Measurements from ENCODE around the gene CDC42BPB. TPM values are rescaled to one million over a fixed set of nuclear protein-coding genes. Genes with fewer than 3 reads are reported as not detected.

The CDC42BPB gene
- total RNA-seq, 1 experiment from 2014 or later: 1.6 TPM

DNA sequence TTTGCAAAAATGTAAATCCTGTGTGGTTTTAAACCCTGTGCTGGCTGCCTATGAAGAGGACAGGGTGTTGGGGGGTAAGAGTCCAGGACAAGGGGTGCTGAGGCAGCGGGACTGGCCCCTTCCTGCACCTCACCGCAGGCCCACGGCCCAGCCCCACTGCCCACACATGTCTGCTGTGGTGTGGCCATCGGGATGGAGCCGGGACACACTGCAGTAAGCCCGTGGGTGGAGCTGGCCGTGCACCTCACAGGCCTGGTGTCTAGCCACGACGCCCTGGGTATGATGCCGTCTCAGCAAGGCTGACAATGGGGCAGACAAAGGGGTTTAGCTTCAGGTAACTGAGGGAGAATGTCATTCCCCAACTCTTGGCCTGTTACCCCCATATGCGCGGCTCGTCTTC, 115.3 kb downstream of the CDC42BPB start:
- no peaks in the 10 kb centered on the region for H3K9me2 ChIP-seq (replicated peaks; ENCODE audit: insufficient read depth, low read length)
- H3K27ac ChIP-seq (ENCODE audit: low read length): peak overlapping the region; percentile 82
- no peaks in the 10 kb centered on the region for H3K36me3 ChIP-seq (ENCODE audit: insufficient read depth, low read length)
- H3K9ac ChIP-seq (ENCODE audit: low read length): peak overlapping the region; percentile 57; the same call in 1 of the 2 replicates
- peaks cover 35% of the 10 kb centered on the region for H3K4me1 ChIP-seq (ENCODE audit: low read length)
- DNase-seq: no peak
- H4K20me1 ChIP-seq (ENCODE audit: insufficient read depth, low read depth, low read length): no peaks in the 10 kb centered on the region
- no peaks in the 10 kb centered on the region for H3K79me2 ChIP-seq (ENCODE audit: low read length)
- peak overlapping the region; percentile 39; the same call in 1 of the 2 replicates for H2AFZ ChIP-seq (ENCODE audit: low read length)
- no peaks in the 10 kb centered on the region for H3K27me3 ChIP-seq (ENCODE audit: low read length)
- H3K9me3 ChIP-seq (ENCODE audit: low read length): no peaks in the 10 kb centered on the region
- H3K4me2 ChIP-seq (ENCODE audit: low read depth, low read length, poor library complexity, severe bottlenecking): peak overlapping the region; percentile 46
- no peak overlapping the region for H3K4me3 ChIP-seq (ENCODE audit: low read length)

DNA sequence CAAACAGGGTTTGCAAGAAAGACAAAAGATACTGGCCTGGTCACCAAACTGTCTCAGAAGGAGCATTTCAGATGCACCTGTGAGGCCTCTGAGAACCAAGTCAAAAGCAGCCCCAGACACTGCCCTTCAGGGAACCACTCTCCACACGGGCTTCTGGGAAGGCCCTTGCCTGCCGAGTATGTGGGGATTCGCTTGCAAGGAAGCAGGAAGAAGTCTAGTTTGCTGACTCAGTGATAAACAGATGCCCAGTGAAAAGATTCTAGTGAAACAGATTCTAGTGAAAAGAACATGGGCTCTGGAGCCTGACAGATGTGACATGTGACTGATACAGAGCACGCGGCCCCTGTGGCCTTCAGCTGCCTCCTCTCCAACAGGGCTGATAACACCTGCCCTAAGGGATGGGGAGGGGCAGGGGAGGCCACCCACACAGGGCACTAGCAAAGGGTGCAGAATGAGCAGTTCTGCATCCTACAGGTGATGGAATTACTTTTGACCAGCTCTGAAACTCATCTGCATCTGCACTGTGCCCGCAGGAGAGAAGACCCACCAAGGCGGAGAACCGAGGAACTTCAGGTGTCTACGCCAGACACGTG, 115.8 kb downstream of the CDC42BPB start:
- peaks cover 32% of the 10 kb centered on the region for H3K4me1 ChIP-seq (ENCODE audit: low read length)
- H3K27ac ChIP-seq (ENCODE audit: low read length): peak overlapping the region; percentile 82
- H2AFZ ChIP-seq (ENCODE audit: low read length): peak overlapping the region; percentile 39; the same call in 1 of the 2 replicates
- H3K36me3 ChIP-seq (ENCODE audit: insufficient read depth, low read length): no peaks in the 10 kb centered on the region
- peak overlapping the region; percentile 46 for H3K4me2 ChIP-seq (ENCODE audit: low read depth, low read length, poor library complexity, severe bottlenecking)
- no peaks in the 10 kb centered on the region for H3K9me2 ChIP-seq (replicated peaks; ENCODE audit: insufficient read depth, low read length)
- peak overlapping the region; percentile 57 for H3K9ac ChIP-seq (ENCODE audit: low read length)
- no peaks in the 10 kb centered on the region for H4K20me1 ChIP-seq (ENCODE audit: insufficient read depth, low read depth, low read length)
- no peaks in the 10 kb centered on the region for H3K27me3 ChIP-seq (ENCODE audit: low read length)
- DNase-seq: peak; percentile 68
- peak overlapping the region; percentile 7; the same call in 1 of the 2 replicates for H3K4me3 ChIP-seq (ENCODE audit: low read length)
- no peaks in the 10 kb centered on the region for H3K9me3 ChIP-seq (ENCODE audit: low read length)
- no peaks in the 10 kb centered on the region for H3K79me2 ChIP-seq (ENCODE audit: low read length)

- H3K4me2 ChIP-seq (ENCODE audit: low read depth, low read length, poor library complexity, severe bottlenecking): peak overlapping the region; percentile 46
- H4K20me1 ChIP-seq (ENCODE audit: insufficient read depth, low read depth, low read length): no peaks in the 10 kb centered on the region
- no peaks in the 10 kb centered on the region for H3K79me2 ChIP-seq (ENCODE audit: low read length)
- H3K9ac ChIP-seq (ENCODE audit: low read length): peak overlapping the region; percentile 57
- no peaks in the 10 kb centered on the region for H3K27me3 ChIP-seq (ENCODE audit: low read length)
- no peaks in the 10 kb centered on the region for H3K9me3 ChIP-seq (ENCODE audit: low read length)
- H3K4me3 ChIP-seq (ENCODE audit: low read length): peak overlapping the region; percentile 7; the same call in 1 of the 2 replicates
- peak overlapping the region; percentile 39; the same call in 1 of the 2 replicates for H2AFZ ChIP-seq (ENCODE audit: low read length)
- peak overlapping the region; percentile 82 for H3K27ac ChIP-seq (ENCODE audit: low read length)
- H3K4me1 ChIP-seq (ENCODE audit: low read length): peaks cover 35% of the 10 kb centered on the region
- no peaks in the 10 kb centered on the region for H3K36me3 ChIP-seq (ENCODE audit: insufficient read depth, low read length)
- peak; percentile 68 for DNase-seq
- H3K9me2 ChIP-seq (replicated peaks; ENCODE audit: insufficient read depth, low read length): no peaks in the 10 kb centered on the region
Observed at GRCh38 chr14:102940729-102941362, 116.5 kb downstream of the CDC42BPB start.

DNA sequence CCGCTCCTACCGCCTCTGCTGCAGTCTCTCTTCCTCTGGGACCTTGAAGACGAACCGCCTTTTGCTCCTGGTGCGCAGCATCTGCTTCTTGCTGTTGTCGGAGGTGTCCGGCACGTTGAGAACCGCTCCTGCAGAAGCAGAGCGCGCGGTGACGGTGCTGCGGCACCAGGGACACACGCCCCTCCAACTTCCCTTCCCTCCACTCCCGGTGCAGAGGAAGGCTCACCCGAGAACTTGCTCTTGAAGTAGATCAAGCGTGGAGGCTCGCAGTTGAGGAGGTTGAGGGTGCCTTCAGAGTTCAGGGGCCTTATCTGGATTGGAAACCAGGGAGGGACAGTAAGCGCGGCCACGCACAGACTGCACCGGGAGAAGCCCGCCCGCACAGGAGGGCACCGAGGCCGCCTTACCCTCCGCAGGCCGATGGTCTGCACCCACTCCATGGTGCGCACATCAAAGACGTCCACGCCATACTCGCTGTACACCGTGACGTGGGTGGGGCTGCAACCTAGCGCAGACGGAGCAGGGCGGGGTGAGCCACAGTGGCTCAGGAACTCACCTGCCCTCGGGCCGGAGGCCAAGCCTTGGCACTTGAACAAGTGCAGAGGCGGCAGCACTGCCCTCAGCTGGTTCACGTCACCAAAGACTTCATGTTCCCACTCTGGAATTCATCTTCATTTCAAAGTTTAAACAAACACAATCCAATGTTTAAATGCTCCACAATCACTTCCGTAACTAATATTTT, 117.4 kb downstream of the CDC42BPB start:
- Histone ChIP-seq H3K9me3 (ENCODE audit: low read length) (no peaks in the 10 kb centered on the region), H3K4me1 (ENCODE audit: low read length) (peaks cover 43% of the 10 kb centered on the region), H3K9me2 (replicated peaks; ENCODE audit: insufficient read depth, low read length) (no peaks in the 10 kb centered on the region), H4K20me1 (ENCODE audit: insufficient read depth, low read depth, low read length) (no peaks in the 10 kb centered on the region), H3K27ac (ENCODE audit: low read length) (no peak overlapping the region), H2AFZ (ENCODE audit: low read length) (no peak overlapping the region), H3K4me3 (ENCODE audit: low read length) (no peak overlapping the region), H3K79me2 (ENCODE audit: low read length) (no peaks in the 10 kb centered on the region), H3K36me3 (ENCODE audit: insufficient read depth, low read length) (no peaks in the 10 kb centered on the region), H3K4me2 (ENCODE audit: low read depth, low read length, poor library complexity, severe bottlenecking) (peak overlapping the region; percentile 46), H3K27me3 (ENCODE audit: low read length) (no peaks in the 10 kb centered on the region), H3K9ac (ENCODE audit: low read length) (peak overlapping the region; percentile 57; the same call in 1 of the 2 replicates)
- no peak for DNase-seq

- Histone ChIP-seq H3K27ac (ENCODE audit: low read length) (no peak overlapping the region), H3K4me2 (ENCODE audit: low read depth, low read length, poor library complexity, severe bottlenecking) (no peak overlapping the region), H3K9me3 (ENCODE audit: low read length) (no peaks in the 10 kb centered on the region), H3K9me2 (replicated peaks; ENCODE audit: insufficient read depth, low read length) (no peaks in the 10 kb centered on the region), H3K79me2 (ENCODE audit: low read length) (no peaks in the 10 kb centered on the region), H4K20me1 (ENCODE audit: insufficient read depth, low read depth, low read length) (no peaks in the 10 kb centered on the region), H3K27me3 (ENCODE audit: low read length) (no peaks in the 10 kb centered on the region), H3K9ac (ENCODE audit: low read length) (no peak overlapping the region), H3K4me3 (ENCODE audit: low read length) (no peak overlapping the region), H3K4me1 (ENCODE audit: low read length) (peaks cover 50% of the 10 kb centered on the region), H3K36me3 (ENCODE audit: insufficient read depth, low read length) (no peaks in the 10 kb centered on the region), H2AFZ (ENCODE audit: low read length) (no peak overlapping the region)
- DNase-seq: no peak
Observed at GRCh38 chr14:102939329-102939728, 118.0 kb downstream of the CDC42BPB start.

DNA sequence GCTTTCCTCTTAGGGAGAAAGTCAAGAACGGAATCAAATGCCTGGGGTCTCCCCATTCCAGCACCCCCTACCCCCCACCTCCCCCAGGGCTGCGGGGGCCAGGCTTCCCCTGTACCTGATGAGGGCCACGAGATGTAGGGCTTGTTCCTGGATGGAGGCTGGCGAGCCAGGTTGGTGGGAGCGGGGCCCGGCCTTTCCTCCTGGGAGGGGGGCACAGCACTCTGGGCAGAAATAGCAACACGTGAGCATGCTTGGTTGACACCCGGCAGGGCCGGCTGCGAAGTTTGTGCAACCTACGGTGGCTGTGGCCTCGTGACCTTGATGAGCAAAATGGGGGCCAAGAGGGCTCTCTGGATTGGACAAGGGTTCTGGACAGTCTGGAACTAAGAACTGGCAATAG, 119.2 kb downstream of the CDC42BPB start:
- peaks cover 61% of the 10 kb centered on the region for H3K4me1 ChIP-seq (ENCODE audit: low read length)
- H3K36me3 ChIP-seq (ENCODE audit: insufficient read depth, low read length): peaks cover 4% of the 10 kb centered on the region; the same call in 1 of the 2 replicates
- H3K27me3 ChIP-seq (ENCODE audit: low read length): no peaks in the 10 kb centered on the region
- no peak overlapping the region for H2AFZ ChIP-seq (ENCODE audit: low read length)
- no peaks in the 10 kb centered on the region for H3K9me2 ChIP-seq (replicated peaks; ENCODE audit: insufficient read depth, low read length)
- no peak for DNase-seq
- H3K9me3 ChIP-seq (ENCODE audit: low read length): no peaks in the 10 kb centered on the region
- no peak overlapping the region for H3K9ac ChIP-seq (ENCODE audit: low read length)
- H3K4me2 ChIP-seq (ENCODE audit: low read depth, low read length, poor library complexity, severe bottlenecking): no peak overlapping the region
- H3K4me3 ChIP-seq (ENCODE audit: low read length): no peak overlapping the region
- H3K27ac ChIP-seq (ENCODE audit: low read length): no peak overlapping the region
- H4K20me1 ChIP-seq (ENCODE audit: insufficient read depth, low read depth, low read length): no peaks in the 10 kb centered on the region
- no peaks in the 10 kb centered on the region for H3K79me2 ChIP-seq (ENCODE audit: low read length)

DNA sequence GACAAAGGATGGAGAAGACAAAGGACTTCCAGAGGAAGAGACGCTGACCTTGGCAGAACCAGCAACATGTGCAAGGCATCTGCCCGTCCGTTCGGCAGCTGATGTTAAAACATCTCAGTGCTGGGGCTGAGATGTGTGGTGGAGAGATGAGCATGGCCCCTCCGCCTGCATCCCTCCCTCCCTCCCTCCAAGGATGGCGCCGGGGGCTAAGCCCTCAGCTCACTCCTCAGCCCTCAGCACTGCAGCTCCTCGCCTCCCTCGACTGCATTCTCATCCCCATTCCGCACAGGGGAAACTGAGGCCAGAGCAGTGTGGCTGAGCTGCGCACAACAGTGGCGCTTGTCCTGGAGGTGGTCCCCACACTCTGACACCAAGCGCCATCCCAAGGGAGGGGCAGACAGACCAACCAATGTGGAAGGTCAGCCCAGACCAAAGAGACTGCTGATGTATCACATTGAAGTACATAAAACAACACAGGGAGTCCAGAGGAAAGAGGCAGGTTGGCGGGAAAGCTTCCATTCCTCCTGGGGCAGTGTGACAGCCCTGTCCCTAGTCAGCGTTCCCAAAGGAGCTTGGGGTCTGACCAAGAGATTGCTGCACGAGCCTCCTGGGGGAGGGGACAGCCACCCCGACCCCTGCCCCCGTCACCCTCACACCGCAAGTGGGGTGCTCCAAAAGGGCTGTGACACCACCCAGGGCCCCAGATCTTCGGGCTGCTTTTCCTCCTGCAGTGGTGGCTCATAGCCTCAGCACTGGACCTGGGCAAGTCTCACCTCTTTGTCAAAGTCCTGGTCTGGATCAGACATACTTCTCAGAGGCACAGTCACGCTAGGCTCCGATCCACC, 119.8 kb downstream of the CDC42BPB start:
- Histone ChIP-seq H3K27me3 (ENCODE audit: low read length) (no peaks in the 10 kb centered on the region), H4K20me1 (ENCODE audit: insufficient read depth, low read depth, low read length) (no peaks in the 10 kb centered on the region), H3K4me1 (ENCODE audit: low read length) (peaks cover 65% of the 10 kb centered on the region), H3K79me2 (ENCODE audit: low read length) (no peaks in the 10 kb centered on the region), H3K27ac (ENCODE audit: low read length) (no peak overlapping the region), H3K36me3 (ENCODE audit: insufficient read depth, low read length) (peaks cover 8% of the 10 kb centered on the region; the same call in 1 of the 2 replicates), H3K9me2 (replicated peaks; ENCODE audit: insufficient read depth, low read length) (no peaks in the 10 kb centered on the region), H2AFZ (ENCODE audit: low read length) (no peak overlapping the region), H3K9me3 (ENCODE audit: low read length) (no peaks in the 10 kb centered on the region), H3K9ac (ENCODE audit: low read length) (no peak overlapping the region), H3K4me3 (ENCODE audit: low read length) (no peak overlapping the region), H3K4me2 (ENCODE audit: low read depth, low read length, poor library complexity, severe bottlenecking) (no peak overlapping the region)
- no peak for DNase-seq
